ENCODE measurements around the gene SNRNP27. TPM values are rescaled to one million over a fixed set of nuclear protein-coding genes. Genes with fewer than 3 reads are reported as not detected.

Gene SNRNP27
- total RNA-seq, 1 experiment from 2014 or later, result 80.0 TPM

- Histone ChIP-seq H3K79me2 (ENCODE audit: low read length) (peaks cover 50% of the 10 kb centered on the region; the same call in 1 of the 2 replicates), H3K9me2 (replicated peaks; ENCODE audit: insufficient read depth, low read length) (no peaks in the 10 kb centered on the region), H3K27ac (ENCODE audit: low read length) (no peak overlapping the region), H3K9ac (ENCODE audit: low read length) (no peak overlapping the region), H3K27me3 (ENCODE audit: low read length) (no peaks in the 10 kb centered on the region), H2AFZ (ENCODE audit: low read length) (no peak overlapping the region), H4K20me1 (ENCODE audit: insufficient read depth, low read depth, low read length) (no peaks in the 10 kb centered on the region), H3K4me3 (ENCODE audit: low read length) (no peak overlapping the region), H3K9me3 (ENCODE audit: low read length) (no peaks in the 10 kb centered on the region), H3K36me3 (ENCODE audit: insufficient read depth, low read length) (peaks cover 49% of the 10 kb centered on the region; the same call in 1 of the 2 replicates), H3K4me2 (ENCODE audit: low read depth, low read length, poor library complexity, severe bottlenecking) (no peak overlapping the region), H3K4me1 (ENCODE audit: low read length) (peaks cover 3% of the 10 kb centered on the region)
- no peak for DNase-seq
Observed at GRCh38 chr2:69926849-69927515, 33.2 kb downstream of the SNRNP27 start.

GRCh38 chr2:69931832-69932595 is 38.3 kb downstream of the SNRNP27 start:
- H3K36me3 ChIP-seq (ENCODE audit: insufficient read depth, low read length), result peaks cover 40% of the 10 kb centered on the region; the same call in 1 of the 2 replicates
- H3K9me2 ChIP-seq (replicated peaks; ENCODE audit: insufficient read depth, low read length), result no peaks in the 10 kb centered on the region
- no peaks in the 10 kb centered on the region for H3K27me3 ChIP-seq (ENCODE audit: low read length)
- no peaks in the 10 kb centered on the region for H3K9me3 ChIP-seq (ENCODE audit: low read length)
- H3K79me2 ChIP-seq (ENCODE audit: low read length), result peaks cover 38% of the 10 kb centered on the region
- no peak overlapping the region for H2AFZ ChIP-seq (ENCODE audit: low read length)
- peaks cover 13% of the 10 kb centered on the region for H3K4me1 ChIP-seq (ENCODE audit: low read length)
- H4K20me1 ChIP-seq (ENCODE audit: insufficient read depth, low read depth, low read length), result no peaks in the 10 kb centered on the region
- no peak overlapping the region for H3K27ac ChIP-seq (ENCODE audit: low read length)
- no peak for DNase-seq
- no peak overlapping the region for H3K4me3 ChIP-seq (ENCODE audit: low read length)
- no peak overlapping the region for H3K9ac ChIP-seq (ENCODE audit: low read length)
- no peak overlapping the region for H3K4me2 ChIP-seq (ENCODE audit: low read depth, low read length, poor library complexity, severe bottlenecking)

- peaks cover 13% of the 10 kb centered on the region for H3K4me1 ChIP-seq (ENCODE audit: low read length)
- H3K36me3 ChIP-seq (ENCODE audit: insufficient read depth, low read length), result peaks cover 34% of the 10 kb centered on the region; the same call in 1 of the 2 replicates
- no peak overlapping the region for H3K9ac ChIP-seq (ENCODE audit: low read length)
- peaks cover 34% of the 10 kb centered on the region for H3K79me2 ChIP-seq (ENCODE audit: low read length)
- no peaks in the 10 kb centered on the region for H4K20me1 ChIP-seq (ENCODE audit: insufficient read depth, low read depth, low read length)
- no peak overlapping the region for H3K4me2 ChIP-seq (ENCODE audit: low read depth, low read length, poor library complexity, severe bottlenecking)
- H3K27me3 ChIP-seq (ENCODE audit: low read length), result no peaks in the 10 kb centered on the region
- no peak overlapping the region for H2AFZ ChIP-seq (ENCODE audit: low read length)
- H3K27ac ChIP-seq (ENCODE audit: low read length), result no peak overlapping the region
- no peaks in the 10 kb centered on the region for H3K9me3 ChIP-seq (ENCODE audit: low read length)
- no peaks in the 10 kb centered on the region for H3K9me2 ChIP-seq (replicated peaks; ENCODE audit: insufficient read depth, low read length)
- DNase-seq, result no peak
- no peak overlapping the region for H3K4me3 ChIP-seq (ENCODE audit: low read length)
Observed at GRCh38 chr2:69932596-69932922, 38.8 kb downstream of the SNRNP27 start.

GRCh38 chr2:69933254-69933828 is 39.6 kb downstream of the SNRNP27 start:
- Histone ChIP-seq H2AFZ (ENCODE audit: low read length) (no peak overlapping the region), H3K27ac (ENCODE audit: low read length) (no peak overlapping the region), H3K36me3 (ENCODE audit: insufficient read depth, low read length) (peaks cover 31% of the 10 kb centered on the region; the same call in 1 of the 2 replicates), H3K9ac (ENCODE audit: low read length) (no peak overlapping the region), H3K27me3 (ENCODE audit: low read length) (no peaks in the 10 kb centered on the region), H3K9me3 (ENCODE audit: low read length) (no peaks in the 10 kb centered on the region), H3K4me2 (ENCODE audit: low read depth, low read length, poor library complexity, severe bottlenecking) (no peak overlapping the region), H3K4me1 (ENCODE audit: low read length) (peaks cover 13% of the 10 kb centered on the region), H4K20me1 (ENCODE audit: insufficient read depth, low read depth, low read length) (no peaks in the 10 kb centered on the region), H3K9me2 (replicated peaks; ENCODE audit: insufficient read depth, low read length) (no peaks in the 10 kb centered on the region), H3K4me3 (ENCODE audit: low read length) (no peak overlapping the region), H3K79me2 (ENCODE audit: low read length) (peaks cover 31% of the 10 kb centered on the region)
- DNase-seq, result no peak

- Histone ChIP-seq H2AFZ (ENCODE audit: low read length) (no peak overlapping the region), H3K4me2 (ENCODE audit: low read depth, low read length, poor library complexity, severe bottlenecking) (no peak overlapping the region)
- no peak for DNase-seq
Observed at GRCh38 chr2:69933839-69934613, 40.3 kb downstream of the SNRNP27 start.

GRCh38 chr2:69934614-69934908 is 40.8 kb downstream of the SNRNP27 start:
- no peak overlapping the region for H2AFZ ChIP-seq (ENCODE audit: low read length)
- H4K20me1 ChIP-seq (ENCODE audit: insufficient read depth, low read depth, low read length), result no peaks in the 10 kb centered on the region
- DNase-seq, result no peak
- no peak overlapping the region for H3K27ac ChIP-seq (ENCODE audit: low read length)
- H3K4me1 ChIP-seq (ENCODE audit: low read length), result peaks cover 13% of the 10 kb centered on the region
- no peaks in the 10 kb centered on the region for H3K9me2 ChIP-seq (replicated peaks; ENCODE audit: insufficient read depth, low read length)
- no peak overlapping the region for H3K4me3 ChIP-seq (ENCODE audit: low read length)
- no peak overlapping the region for H3K4me2 ChIP-seq (ENCODE audit: low read depth, low read length, poor library complexity, severe bottlenecking)
- H3K36me3 ChIP-seq (ENCODE audit: insufficient read depth, low read length), result peaks cover 42% of the 10 kb centered on the region; the same call in 1 of the 2 replicates
- no peak overlapping the region for H3K9ac ChIP-seq (ENCODE audit: low read length)
- H3K79me2 ChIP-seq (ENCODE audit: low read length), result peaks cover 31% of the 10 kb centered on the region
- H3K27me3 ChIP-seq (ENCODE audit: low read length), result no peaks in the 10 kb centered on the region
- no peaks in the 10 kb centered on the region for H3K9me3 ChIP-seq (ENCODE audit: low read length)

More at GRCh38 chr2:69933839-69934613, 40.3 kb downstream of the SNRNP27 start:
- Histone ChIP-seq H3K9me2 (replicated peaks; ENCODE audit: insufficient read depth, low read length) (no peaks in the 10 kb centered on the region), H3K9ac (ENCODE audit: low read length) (no peak overlapping the region), H3K4me1 (ENCODE audit: low read length) (peaks cover 13% of the 10 kb centered on the region), H3K4me3 (ENCODE audit: low read length) (no peak overlapping the region), H3K79me2 (ENCODE audit: low read length) (peaks cover 31% of the 10 kb centered on the region), H3K36me3 (ENCODE audit: insufficient read depth, low read length) (peaks cover 37% of the 10 kb centered on the region; the same call in 1 of the 2 replicates), H3K27ac (ENCODE audit: low read length) (no peak overlapping the region), H4K20me1 (ENCODE audit: insufficient read depth, low read depth, low read length) (no peaks in the 10 kb centered on the region), H3K27me3 (ENCODE audit: low read length) (no peaks in the 10 kb centered on the region), H3K9me3 (ENCODE audit: low read length) (no peaks in the 10 kb centered on the region)

- no peak overlapping the region for H3K4me3 ChIP-seq (ENCODE audit: low read length)
- DNase-seq, result no peak
- no peak overlapping the region for H3K27ac ChIP-seq (ENCODE audit: low read length)
- H3K9me2 ChIP-seq (replicated peaks; ENCODE audit: insufficient read depth, low read length), result no peaks in the 10 kb centered on the region
- peaks cover 13% of the 10 kb centered on the region for H3K4me1 ChIP-seq (ENCODE audit: low read length)
- peaks cover 46% of the 10 kb centered on the region; the same call in 1 of the 2 replicates for H3K36me3 ChIP-seq (ENCODE audit: insufficient read depth, low read length)
- peaks cover 31% of the 10 kb centered on the region for H3K79me2 ChIP-seq (ENCODE audit: low read length)
- H4K20me1 ChIP-seq (ENCODE audit: insufficient read depth, low read depth, low read length), result no peaks in the 10 kb centered on the region
- no peaks in the 10 kb centered on the region for H3K9me3 ChIP-seq (ENCODE audit: low read length)
- H2AFZ ChIP-seq (ENCODE audit: low read length), result no peak overlapping the region
- H3K9ac ChIP-seq (ENCODE audit: low read length), result no peak overlapping the region
- H3K27me3 ChIP-seq (ENCODE audit: low read length), result no peaks in the 10 kb centered on the region
- no peak overlapping the region for H3K4me2 ChIP-seq (ENCODE audit: low read depth, low read length, poor library complexity, severe bottlenecking)
Observed at GRCh38 chr2:69935011-69935410, 41.3 kb downstream of the SNRNP27 start.

GRCh38 chr2:69936906-69937305 is 43.1 kb downstream of the SNRNP27 start:
- Histone ChIP-seq H3K4me1 (ENCODE audit: low read length) (peaks cover 10% of the 10 kb centered on the region), H3K9me3 (ENCODE audit: low read length) (no peaks in the 10 kb centered on the region), H3K79me2 (ENCODE audit: low read length) (peaks cover 15% of the 10 kb centered on the region), H3K4me2 (ENCODE audit: low read depth, low read length, poor library complexity, severe bottlenecking) (no peak overlapping the region), H3K27ac (ENCODE audit: low read length) (no peak overlapping the region), H3K9ac (ENCODE audit: low read length) (no peak overlapping the region), H4K20me1 (ENCODE audit: insufficient read depth, low read depth, low read length) (no peaks in the 10 kb centered on the region), H3K36me3 (ENCODE audit: insufficient read depth, low read length) (peaks cover 55% of the 10 kb centered on the region; the same call in 1 of the 2 replicates), H3K4me3 (ENCODE audit: low read length) (no peak overlapping the region), H2AFZ (ENCODE audit: low read length) (no peak overlapping the region), H3K27me3 (ENCODE audit: low read length) (no peaks in the 10 kb centered on the region), H3K9me2 (replicated peaks; ENCODE audit: insufficient read depth, low read length) (no peaks in the 10 kb centered on the region)
- no peak for DNase-seq
